Left cardiac atrium (tissue), 4 donors: ENCODE results near the gene AARSD1. TPM values are rescaled to one million over a fixed set of nuclear protein-coding genes. Genes with fewer than 3 reads are reported as not detected.
A peak's percentile ranks its signal among the peaks of the same experiment; 100 is the strongest.
"Not testable (repeated sequence)": the region's sequence is repeated elsewhere in the genome, so short reads cannot be mapped to it uniquely, and the experiment has no call there.

Source experiments
- ATAC-seq, 2 donors: fragments of 200-7000 bp; cut with Tn5 transposase; one replicate each; pipeline ENCODE4 v1.9.1; 2020; ENCODE audit warnings: mild to moderate bottlenecking in 2 of 2, moderate library complexity in 2 of 2
- DNase-seq: peaks from one replicate; pipeline ENCODE4 v3.0.0-alpha.2; 2020
- intact Hi-C, 2 donors: fragments of 100-400 bp; cut with DNase I; formaldehyde crosslinking; loops; one replicate each; pipeline versions ENCODE4 v1.14.1 to v1.15.1; 2022 to 2023
- total RNA-seq, 2 donors: library from RNA; stranded (reverse); fragmentation: NEBNext Ultra II Directional; extraction: Animal tissue kit (Norgen Biotek cat#: 25700); gene quantifications; one replicate each; pipeline ENCODE4 v1.2.1, GENCODE V29; 2021
- donor health status: DM: no; HTN: yes; CAD: no.
- donor health status: DM: no; HTN: yes; CAD: no; lungs with severe emphysema.
- donor health status: DM: yes; HTN: yes; CAD: no.
- donor health status: Dilated cardiomyopathy.

Gene AARSD1
- total RNA-seq, 2 donors from 2014 or later = 23.5 to 34.5 TPM

- ATAC-seq (peak; percentile 96 to 98), DNase-seq (peak; percentile 27)
- intact Hi-C loops = no loop called here
Observed at GRCh38 chr17:42928714-42929496, 35.3 kb downstream of the AARSD1 start.

DNA sequence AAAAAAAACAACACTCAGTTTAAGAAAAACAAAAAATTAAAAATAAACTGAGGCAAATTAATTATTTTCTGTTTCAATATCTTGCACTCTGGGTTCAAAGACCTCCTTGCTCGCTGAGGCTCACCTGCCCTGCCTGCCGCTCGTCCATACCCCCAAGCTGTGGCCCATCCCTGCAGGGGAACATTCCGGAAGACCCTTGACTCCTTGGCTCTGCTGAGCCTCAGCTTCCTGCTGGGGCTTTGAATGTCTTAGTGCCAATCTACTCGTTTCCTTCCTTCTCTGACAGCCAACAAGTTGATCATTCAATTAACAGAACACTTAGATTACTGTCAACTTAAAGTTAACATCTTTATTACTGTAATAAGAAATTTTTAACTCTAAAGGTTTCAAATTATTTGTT is 39.4 kb downstream of the AARSD1 start:
- no peak for ATAC-seq
- DNase-seq = no peak
- intact Hi-C loops = no loop called here

DNA sequence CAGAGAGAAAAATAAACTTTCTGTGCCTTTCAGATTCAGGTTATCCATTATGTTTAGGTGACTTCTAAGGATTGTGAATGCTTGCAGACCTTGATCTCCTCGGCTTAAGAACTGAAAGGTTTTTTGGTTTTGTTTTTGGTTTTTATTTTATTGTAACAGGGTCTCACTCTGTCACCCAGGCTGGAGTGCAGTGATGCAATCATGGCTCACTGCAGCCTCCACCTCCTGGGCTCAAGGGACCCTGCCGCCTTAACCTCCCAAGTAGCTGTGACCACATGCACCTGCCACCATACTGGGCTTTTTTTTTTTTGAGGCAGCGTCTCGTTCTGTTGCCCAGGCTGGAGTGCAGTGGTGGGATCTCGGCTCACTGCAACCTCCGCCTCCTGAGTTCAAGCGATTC is 40.8 kb downstream of the AARSD1 start:
- ATAC-seq, DNase-seq, intact Hi-C loops: not testable (repeated sequence)

GRCh38 chr17:42922294-42922693 is 42.0 kb downstream of the AARSD1 start:
- no peak for DNase-seq
- no peak for ATAC-seq
- intact Hi-C loops = no loop called here

- intact Hi-C loops = no loop called here
- ATAC-seq = peak; percentile 38 to 68
- peak; percentile 24 for DNase-seq
Observed at GRCh38 chr17:42920922-42921321, 43.3 kb downstream of the AARSD1 start.

GRCh38 chr17:42920106-42920900 is 44.0 kb downstream of the AARSD1 start:
- ATAC-seq (no peak), DNase-seq (no peak)
- intact Hi-C loops = no loop called here

DNA sequence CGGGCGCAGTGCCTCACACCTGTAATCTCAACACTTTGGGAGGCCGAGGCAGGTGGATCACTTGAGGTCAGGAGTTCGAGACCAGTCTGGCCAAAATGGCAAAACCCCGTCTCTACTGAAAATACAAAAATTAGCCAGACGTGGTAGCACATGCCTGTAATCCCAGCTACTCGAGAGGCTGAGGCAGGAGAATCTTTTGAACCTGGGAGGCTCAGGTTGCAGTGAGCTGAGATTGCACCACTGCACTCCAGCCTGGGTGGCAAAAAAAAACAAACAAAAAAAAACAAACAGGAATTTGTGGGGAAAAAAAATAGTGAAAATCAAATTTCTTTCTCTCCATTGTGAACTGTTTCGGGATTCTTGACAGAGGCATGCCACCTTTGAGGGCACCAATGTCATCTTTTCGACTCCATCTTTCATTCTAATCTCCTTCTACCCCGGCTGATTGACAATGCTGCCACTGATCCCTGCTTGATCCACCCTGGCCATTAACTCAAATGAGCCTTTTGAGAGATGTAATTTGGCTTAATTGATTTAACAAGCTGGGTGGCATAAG is 44.7 kb downstream of the AARSD1 start:
- intact Hi-C loops, ATAC-seq, DNase-seq: not testable (repeated sequence)

DNA sequence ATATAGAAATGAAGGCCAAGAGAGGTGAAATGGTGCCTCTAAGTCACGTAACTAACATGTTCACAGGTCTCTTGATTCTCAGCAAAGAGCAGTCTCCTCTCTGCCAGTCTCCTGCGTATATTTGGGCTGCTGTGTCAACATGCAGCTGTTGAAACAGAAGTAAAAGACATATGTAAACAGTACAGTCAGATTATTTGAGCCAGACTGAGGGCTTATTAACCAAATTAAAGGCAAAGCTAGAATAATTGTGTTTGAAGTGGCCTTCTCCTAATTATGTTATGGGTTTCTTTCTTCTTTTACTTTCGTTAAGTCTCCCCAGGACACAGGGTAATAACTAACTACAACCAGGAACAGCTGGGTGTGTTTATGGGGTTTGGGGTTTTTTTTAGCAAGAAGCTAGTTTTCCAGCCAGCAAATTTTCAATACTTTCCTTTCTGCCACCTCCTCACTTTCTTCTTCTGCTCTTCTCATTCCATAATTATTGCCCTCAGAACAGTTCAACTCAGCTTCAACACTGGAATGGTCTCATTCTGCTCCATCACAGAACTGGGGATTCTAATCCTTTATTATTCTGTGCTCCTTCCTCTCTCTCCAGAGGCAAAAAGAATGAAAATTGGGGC is 45.2 kb downstream of the AARSD1 start:
- ATAC-seq (no peak), DNase-seq (no peak)
- intact Hi-C loops = no loop called here

DNA sequence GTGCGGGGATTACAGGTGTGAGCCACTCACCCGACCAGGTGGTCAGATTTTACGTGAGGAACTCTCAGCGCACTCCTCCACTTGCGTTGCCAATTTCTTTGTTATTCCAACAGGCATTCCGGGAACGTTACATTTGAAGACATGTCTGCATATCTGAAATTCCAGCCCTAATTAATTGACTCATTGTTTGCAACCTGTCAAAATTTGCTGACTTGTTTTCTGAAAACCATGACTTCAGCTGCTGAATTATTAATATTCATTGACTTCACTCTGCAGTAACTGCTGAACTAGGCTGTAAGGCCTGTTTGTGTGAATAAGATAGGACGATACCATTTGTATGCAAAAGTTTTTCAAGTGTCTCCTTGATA is 47.0 kb downstream of the AARSD1 start:
- ATAC-seq = no peak
- no peak for DNase-seq
- intact Hi-C loops = no loop called here

DNA sequence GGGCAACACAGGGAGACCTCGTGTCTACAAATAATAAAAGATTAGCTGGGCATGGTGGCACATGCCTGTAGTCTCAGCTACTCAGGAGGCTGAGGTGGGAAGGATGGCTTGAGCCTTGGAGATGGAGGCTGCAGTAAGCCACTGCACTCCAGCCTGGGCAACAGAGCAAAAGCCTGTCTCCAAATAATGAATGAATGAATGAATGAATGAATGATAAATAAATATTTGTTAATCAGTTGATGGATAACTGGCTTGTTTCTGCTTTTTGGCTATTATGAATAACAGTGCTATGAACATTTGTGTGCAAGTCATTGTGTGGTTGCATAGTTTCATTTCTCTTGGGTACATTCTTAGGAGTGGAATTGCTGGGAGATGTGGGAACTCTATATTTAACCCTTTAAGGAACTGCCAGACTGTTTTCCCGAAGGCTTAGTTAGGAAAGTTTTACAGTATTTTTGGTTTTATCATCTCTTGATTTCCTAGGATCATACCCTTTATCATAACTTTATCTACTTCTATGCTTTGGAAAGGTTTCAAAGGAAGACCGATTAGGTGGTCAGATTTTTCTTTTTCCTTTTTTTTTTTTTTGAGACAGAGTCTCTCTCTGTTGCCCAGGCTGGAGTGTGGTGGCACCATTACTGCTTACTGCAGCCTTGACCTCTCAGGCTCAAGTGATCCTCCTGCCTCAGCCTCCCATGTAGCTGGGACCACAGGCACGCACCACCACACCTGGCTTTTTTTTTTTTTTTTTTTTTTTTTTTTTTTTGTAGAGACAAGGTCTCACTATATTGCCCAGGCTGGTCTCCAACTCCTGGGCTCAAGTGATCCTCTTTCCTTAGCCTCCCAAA is 47.6 kb downstream of the AARSD1 start:
- ATAC-seq, DNase-seq, intact Hi-C loops: not testable (repeated sequence)

GRCh38 chr17:42915288-42915687 is 49.0 kb downstream of the AARSD1 start:
- ATAC-seq, DNase-seq, intact Hi-C loops: not testable (repeated sequence)

DNA sequence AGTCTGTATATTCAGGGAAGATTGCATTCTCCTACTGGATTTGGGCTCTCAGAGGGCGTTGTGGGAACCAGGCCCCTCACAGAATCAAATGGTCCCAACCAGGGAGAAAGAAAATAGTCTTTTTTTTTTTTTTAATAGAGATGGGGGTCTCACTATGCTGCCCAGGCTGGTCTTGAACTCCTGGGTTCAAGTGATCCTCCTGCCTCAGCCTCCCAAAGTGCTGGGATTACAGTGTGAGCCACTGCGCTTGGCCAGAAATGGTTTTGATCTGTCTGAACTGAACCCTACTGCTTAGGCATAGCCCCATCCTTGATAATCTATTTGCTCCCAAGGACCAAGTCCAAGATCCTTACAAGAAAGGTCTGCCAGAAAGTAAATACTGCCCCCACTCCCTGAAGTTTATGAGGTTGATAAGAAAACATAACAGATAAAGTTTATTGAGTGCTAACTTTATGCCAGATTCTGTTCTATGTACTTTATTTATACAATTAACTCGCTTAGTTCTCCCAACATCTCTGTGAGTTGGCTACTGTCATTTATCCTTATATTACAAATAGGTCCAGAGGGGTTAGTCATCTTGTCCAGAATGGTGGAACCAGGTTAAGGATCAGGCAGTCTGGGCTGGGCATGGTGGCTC is 50.2 kb downstream of the AARSD1 start:
- DNase-seq (no peak), ATAC-seq (no peak)
- intact Hi-C loops = loop anchor here in 1 of 2 donors (5.0 kb wide), 1 partner anchor 37 kb away; no protein-coding TSS in a partner anchor

- DNase-seq (no peak), ATAC-seq (peak in 1 of 2 donors; percentile 87)
- intact Hi-C loops = loop anchor here in 1 of 2 donors (5.0 kb wide), 1 partner anchor 36 kb away; no protein-coding TSS in a partner anchor
Observed at GRCh38 chr17:42913522-42913921, 50.7 kb downstream of the AARSD1 start.

DNA sequence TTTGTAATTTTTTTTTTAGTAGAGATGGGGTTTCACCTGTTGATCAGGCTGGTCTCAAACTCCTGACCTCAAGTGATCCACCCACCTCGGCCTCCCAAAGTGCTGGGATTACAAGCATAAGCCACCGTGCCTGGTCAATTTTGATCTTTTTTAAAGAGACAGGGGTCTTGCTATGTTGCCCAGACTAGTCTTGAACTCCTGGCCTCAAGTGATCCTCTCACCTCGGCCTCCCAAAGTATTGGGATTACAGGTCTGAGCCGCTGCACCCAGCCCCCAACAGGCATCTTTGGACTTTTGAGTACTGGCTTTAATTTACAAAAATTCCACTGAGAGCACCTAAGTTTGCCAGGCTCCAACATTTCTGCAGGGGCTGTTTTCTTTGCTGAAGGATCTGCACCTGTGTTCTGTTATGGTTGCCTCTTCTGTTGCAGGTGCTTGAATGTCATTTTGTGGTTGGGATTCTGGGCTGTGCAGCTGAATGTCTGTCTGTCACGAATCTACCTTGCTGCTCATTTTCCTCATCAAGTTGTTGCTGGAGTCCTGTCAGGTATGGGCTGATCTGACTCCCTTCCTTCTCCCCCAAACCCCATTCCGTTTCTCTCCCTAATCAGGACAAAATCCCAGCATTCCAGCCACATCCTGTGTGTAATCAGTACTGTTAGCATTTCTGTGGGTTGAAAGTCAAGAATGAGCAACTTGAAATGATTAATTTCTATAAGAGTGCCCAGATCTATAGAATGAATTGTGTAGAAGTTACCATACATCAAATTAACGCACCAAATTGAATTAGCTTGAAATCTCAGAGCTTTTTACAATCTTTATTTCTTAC is 55.2 kb downstream of the AARSD1 start:
- DNase-seq = no peak
- ATAC-seq = no peak
- intact Hi-C loops = no loop called here

- DNase-seq (no peak), ATAC-seq (no peak)
- intact Hi-C loops = no loop called here
Observed at GRCh38 chr17:42906772-42907446, 57.3 kb downstream of the AARSD1 start.

DNA sequence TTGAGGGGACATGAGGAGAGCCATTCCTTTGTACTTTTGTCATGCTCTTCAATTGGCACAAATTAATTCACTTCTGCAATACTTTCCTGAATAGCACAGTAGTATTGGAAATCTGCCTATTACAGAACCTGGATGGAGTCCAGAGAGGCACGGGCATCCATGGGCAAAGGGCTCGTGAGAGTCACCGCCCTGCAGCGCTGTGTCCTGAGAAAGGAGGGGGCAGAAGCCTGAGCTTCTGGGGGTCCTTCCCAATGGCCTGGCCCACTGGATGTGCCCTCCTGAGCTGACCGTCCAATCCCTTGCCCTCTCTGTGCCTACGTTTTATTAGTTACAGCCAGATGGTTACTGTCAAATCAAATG is 60.2 kb downstream of the AARSD1 start:
- intact Hi-C loops = no loop called here
- ATAC-seq = no peak
- no peak for DNase-seq
